OCI-LY1 (cell line): ENCODE measurements around the gene CENPA.

Experiments used
- EZH2 ChIP-seq: fragments of 200-600 bp; sonication (generic), shearing (Covaris generic); IDR thresholded peaks from 2 replicates; pipeline ENCODE4 v1.8.0; 2017; ENCODE audit warnings: borderline replicate concordance, mixed run types, mild to moderate bottlenecking, antibody characterized with exemption, low read length, moderate library complexity, mixed read lengths
- TF ChIP-seq, protein P1 (sequence below): fragments of 200-600 bp; sonication (generic), shearing (Covaris generic); IDR thresholded peaks from 2 replicates; pipeline ENCODE4 v1.5.1; 2017; ENCODE audit warnings: mild to moderate bottlenecking, antibody characterized with exemption, low read length, moderate library complexity, mixed read lengths

DNA sequence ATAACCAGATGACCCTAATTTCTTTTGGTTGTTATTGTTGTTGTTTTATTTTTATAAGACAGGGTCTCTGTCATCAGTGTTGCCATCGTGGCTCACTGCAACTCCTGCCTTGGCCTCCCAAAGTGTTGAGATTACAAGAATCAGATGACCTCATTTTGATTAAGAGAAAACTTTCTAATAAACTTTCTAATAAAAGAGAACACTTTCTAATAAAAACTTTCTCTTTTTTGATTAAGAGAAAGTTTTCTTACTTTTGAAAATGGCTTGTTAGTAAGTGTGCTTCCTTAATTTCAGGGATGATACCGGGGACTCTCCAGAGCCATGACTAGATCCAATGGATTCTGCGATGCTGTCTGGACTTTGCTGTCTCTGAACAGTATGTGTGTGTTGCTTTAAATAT is 7.7 kb downstream of the CENPA start:
- TF ChIP-seq, protein P1, sequence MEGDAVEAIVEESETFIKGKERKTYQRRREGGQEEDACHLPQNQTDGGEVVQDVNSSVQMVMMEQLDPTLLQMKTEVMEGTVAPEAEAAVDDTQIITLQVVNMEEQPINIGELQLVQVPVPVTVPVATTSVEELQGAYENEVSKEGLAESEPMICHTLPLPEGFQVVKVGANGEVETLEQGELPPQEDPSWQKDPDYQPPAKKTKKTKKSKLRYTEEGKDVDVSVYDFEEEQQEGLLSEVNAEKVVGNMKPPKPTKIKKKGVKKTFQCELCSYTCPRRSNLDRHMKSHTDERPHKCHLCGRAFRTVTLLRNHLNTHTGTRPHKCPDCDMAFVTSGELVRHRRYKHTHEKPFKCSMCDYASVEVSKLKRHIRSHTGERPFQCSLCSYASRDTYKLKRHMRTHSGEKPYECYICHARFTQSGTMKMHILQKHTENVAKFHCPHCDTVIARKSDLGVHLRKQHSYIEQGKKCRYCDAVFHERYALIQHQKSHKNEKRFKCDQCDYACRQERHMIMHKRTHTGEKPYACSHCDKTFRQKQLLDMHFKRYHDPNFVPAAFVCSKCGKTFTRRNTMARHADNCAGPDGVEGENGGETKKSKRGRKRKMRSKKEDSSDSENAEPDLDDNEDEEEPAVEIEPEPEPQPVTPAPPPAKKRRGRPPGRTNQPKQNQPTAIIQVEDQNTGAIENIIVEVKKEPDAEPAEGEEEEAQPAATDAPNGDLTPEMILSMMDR = no peak
- TF ChIP-seq EZH2 = no peak
